GM18526 (cell line): ENCODE data around the gene LHPP.

Experiments
- POLR2A ChIP-seq: IDR thresholded peaks from 3 replicates; pipeline ENCODE4 v1.6.1; 2011; ENCODE audit not compliant: insufficient read length; ENCODE audit errors: extremely low read depth

Gene LHPP

GRCh38 chr10:124516181-124516580, 54.6 kb downstream of the LHPP start:
- TF ChIP-seq POLR2A = no peak

GRCh38 chr10:124516746-124517397, 55.2 kb downstream of the LHPP start:
- no peak for TF ChIP-seq POLR2A

GRCh38 chr10:124517461-124517860, 55.8 kb downstream of the LHPP start:
- no peak for TF ChIP-seq POLR2A

GRCh38 chr10:124517931-124518330, 56.3 kb downstream of the LHPP start:
- no peak for TF ChIP-seq POLR2A

- TF ChIP-seq POLR2A = no peak
Measured at GRCh38 chr10:124518366-124518765, 56.7 kb downstream of the LHPP start.

DNA sequence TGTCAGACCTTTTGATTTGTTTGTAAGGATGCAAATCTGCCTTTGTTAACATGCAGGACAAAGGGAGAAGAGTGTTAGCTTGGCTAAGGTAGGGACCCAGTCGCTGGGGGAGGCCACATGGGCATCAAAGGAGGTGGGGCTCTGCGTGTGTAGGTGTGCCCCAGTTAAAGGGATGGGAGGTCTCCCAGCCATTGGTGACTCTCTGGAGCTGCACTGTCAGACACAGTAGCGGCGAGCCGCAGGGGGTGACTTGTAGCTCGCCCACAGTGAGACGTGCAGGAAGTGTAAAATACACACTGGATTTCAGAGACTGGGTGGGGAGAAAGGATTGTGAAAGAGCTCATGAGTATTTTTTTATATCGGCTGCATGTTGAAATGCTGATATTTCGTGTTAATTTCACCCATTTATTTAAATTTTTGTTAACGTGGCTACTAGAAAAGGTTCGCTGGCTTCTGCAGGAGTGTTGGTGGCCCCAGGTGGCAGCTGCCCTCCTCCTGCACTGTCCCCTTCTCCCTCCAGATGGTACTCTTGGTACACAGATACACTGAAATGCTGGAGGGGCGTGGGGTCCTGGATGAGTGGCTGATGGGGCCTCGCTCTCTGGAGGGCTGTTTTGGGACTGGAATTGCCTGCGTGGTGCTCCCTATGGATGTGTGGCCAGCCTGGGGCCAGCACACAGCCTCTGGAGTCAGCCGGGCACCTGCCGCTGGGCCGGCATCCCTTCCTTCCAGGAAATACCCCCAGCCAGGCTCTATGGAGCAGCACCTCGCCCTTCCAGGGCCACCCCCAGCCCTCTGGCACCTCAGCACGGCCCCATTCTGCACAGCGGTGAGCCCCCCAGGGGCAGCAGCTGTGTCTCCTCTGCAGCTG, 59.2 kb downstream of the LHPP start:
- no peak for TF ChIP-seq POLR2A

DNA sequence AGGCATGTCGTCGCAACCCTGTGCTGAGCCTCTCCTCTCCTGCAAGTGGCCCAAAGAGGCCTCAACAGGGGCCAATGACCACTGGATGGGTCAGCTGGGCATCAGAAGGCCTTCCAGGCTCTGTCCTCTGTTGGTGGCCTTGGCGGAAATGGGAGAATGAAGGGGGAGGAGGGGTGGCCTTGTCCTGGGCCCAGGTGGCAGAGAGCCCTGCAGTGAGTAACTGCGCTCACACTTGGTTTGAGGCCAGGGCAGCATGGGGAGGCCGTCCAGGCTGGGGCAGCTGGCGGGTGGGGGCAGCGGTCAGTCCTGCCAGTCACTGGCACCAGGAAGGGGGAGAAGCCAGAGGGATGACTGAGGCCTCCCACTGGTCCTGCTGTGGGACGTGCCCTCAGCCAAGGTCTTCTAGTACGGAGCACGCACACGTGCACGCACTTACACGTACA, 59.8 kb downstream of the LHPP start:
- no peak for TF ChIP-seq POLR2A

DNA sequence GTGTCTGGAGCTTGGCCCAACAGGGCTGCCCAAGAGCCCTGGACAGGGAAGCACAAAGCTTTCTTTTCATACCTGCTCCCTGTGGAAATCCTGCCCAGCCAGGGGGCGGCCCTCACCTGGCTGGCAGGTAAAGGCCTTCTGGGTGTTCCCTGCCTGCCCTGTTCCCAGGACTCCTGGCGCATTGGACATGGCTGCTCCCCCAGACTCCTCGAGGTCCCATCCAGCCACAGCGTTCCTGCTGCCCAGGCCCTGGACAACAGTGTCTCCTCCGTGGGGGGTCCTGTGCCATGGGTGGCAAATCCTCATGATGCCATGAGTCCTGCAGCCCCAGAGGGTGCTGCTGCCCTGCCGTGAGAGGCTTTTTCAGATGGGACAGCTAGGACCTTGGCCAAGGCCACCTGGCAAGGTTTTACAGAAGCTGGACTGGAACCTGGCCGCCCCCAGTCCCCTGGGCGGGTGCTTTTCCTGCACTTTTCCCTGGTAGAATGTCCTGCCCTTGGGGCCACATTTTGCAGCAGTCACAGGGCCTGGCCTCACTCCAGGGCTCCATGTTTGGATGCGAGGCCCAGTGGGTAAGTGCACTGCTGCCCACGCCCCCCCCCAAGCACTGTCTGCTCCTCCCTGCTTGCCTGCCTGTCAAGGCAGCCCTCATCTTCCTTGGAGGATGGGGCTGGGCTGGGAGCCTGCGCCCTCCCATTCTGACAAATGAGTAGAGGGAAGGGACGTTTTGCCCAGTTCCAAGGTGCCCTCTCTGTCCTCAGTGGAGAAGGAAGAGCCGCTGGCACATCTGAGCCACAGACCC, 60.7 kb downstream of the LHPP start:
- no peak for TF ChIP-seq POLR2A

DNA sequence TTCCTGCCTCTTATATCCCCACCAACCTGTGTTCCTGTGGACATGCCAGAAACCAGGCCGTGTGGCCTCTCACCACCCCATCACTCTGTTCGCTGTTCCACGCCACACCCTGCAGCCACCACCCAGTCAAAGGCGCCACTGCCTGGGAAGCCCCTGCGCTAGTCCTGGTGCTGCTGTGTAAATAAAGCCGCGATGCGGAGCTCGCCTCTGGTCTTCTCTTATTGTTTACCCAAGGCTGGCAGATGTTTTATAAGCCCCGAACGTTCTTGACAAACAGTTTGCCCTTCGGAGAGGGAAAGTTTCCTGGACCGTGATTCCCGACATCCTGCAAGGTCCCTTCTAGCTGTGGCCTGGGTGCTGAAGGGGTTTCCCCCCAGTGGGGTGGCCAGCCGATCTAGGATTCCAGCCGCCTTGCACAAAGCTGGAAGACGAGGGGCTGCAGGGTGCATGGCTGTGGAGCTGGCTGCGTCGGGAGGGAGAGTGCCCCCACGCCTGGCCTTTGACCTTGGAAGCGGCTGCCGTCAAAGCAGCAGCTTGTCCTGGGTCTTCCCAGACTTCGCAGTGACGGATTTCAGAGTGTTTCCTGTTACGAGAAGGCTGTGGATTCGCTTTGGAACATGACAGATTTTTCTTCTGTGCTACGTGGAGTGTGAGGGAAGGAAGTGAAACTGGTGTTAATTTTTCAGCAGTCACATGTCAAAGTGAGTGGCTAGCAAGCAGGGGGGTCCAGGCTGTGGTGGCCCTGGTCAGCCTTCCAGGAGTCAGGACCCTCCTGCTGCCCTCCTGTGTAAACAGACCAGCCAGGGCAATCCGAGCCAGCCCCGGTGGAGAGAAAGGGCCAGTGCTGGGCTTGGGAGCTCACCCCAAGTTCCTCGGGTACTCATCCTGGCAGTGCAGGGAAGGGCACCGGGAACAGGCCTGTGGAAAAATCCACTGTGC, 61.6 kb downstream of the LHPP start:
- no peak for TF ChIP-seq POLR2A

GRCh38 chr10:124523901-124524300, 62.3 kb downstream of the LHPP start:
- no peak for TF ChIP-seq POLR2A

DNA sequence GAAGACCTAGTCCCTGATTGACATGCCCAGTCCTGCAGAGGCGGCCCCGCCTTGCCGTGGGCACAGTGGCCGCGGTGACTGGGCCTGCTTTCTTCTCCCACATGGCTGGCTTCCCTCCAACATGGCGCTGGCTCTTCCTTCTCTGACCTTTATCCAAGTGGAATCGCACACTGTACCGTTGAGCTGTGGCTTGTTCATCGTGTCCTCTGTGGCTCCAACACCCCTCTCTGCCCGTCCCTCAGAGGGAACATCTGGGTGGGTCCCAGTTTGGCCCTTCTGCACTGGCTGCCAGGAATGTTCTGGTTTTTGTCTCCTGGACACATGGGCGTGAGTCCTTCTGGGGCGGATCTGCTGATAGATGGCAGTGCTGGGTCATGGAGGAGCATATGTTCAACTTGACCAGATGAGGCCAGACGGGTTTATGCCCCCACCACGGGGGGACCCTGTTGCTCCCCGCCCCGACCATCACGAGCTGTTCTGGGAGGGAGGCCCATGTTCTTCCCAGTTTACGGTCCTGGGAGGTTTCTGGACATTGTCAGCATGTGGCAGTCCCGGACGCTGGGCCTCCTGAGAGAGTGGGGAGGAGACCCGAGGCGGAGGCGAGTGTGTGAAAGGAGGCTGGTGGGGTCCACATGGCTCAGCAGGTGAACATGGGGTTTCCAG, 63.5 kb downstream of the LHPP start:
- no peak for TF ChIP-seq POLR2A

DNA sequence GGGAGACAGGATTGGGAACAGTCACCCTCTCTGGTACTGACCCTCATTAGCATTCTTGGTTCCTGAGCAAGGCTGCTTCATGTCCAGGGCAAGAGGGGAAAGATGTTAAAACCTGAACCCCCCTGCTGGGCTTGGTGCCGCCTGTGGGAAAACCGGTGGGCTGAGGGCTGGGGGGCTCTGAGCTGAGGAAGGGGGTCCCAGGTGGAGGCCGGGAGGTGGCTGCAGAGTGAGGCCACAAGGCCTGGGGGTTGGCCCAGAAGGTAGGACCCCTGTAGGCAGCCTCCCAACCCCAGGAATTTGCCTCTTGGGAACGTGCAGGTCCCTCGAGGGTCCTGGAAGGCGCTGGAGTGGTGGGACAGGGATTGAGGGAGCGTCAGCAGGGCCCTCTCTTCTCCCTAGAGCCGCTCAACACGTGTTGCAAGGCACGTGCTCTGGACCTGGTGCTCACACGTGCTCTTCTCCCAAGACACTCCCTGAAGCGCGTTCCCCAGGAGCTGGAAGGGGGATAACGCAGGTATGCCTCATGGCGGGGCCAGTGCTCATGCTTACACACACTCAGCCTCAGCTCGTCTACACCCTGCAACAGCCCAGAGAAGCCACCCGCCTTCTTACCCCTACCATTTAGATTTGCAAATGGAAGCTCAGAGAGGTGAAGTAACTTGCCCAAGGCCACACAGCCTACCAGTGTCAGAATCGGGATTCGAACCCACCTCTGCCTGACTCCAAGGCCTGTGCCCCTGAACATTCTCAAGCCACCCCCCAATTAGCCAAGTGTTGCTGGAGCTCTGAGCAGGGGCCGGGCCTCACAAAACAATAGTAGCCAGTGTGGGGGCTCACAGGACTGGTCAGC, 64.4 kb downstream of the LHPP start:
- TF ChIP-seq POLR2A = no peak

- no peak for TF ChIP-seq POLR2A
Measured at GRCh38 chr10:124526621-124527267, 65.1 kb downstream of the LHPP start.
